ENCODE measurements around the gene D2HGDH. TPM values are rescaled to one million over a fixed set of nuclear protein-coding genes. Genes with fewer than 3 reads are reported as not detected.

D2HGDH gene
- total and polyA plus RNA-seq, 10 of the 15 experiments (the other 5 are each of a cell fraction or from before 2014, with no cell fraction given) = 0.52 to 32.1 (median 11.0) TPM

GRCh38 chr2:241815477-241816430, 81.3 kb downstream of the D2HGDH start (continued):
- TF ChIP-seq SREBF2 (IDR thresholded peaks at IDR 0.05; ENCODE audit: low read length) = no peak
- TF ChIP-seq NFYB (IDR thresholded peaks at IDR 0.05; ENCODE audit: insufficient read depth, low read depth, low read length) = no peak
- no peak for TF ChIP-seq FOXK2 (IDR thresholded peaks at IDR 0.05)
- no peak for TF ChIP-seq TCF3 (IDR thresholded peaks at IDR 0.05; ENCODE audit: borderline replicate concordance, insufficient read depth, low read depth, low read length)
- no peak for TF ChIP-seq PAX8 (IDR thresholded peaks at IDR 0.05)
- TF ChIP-seq CBX3 (IDR thresholded peaks at IDR 0.05; ENCODE audit: borderline replicate concordance, low read depth) = no peak
- TF ChIP-seq NKRF (conservative IDR thresholded peaks at IDR 0.05) = no peak
- no peak for TF ChIP-seq MYB (IDR thresholded peaks at IDR 0.05; ENCODE audit: borderline replicate concordance, low read depth, low read length)
- TF ChIP-seq EZH2 (IDR thresholded peaks at IDR 0.05; ENCODE audit: borderline replicate concordance, control insufficient read depth, low read depth, low read length) = no peak
- no peak for TF ChIP-seq CREM (IDR thresholded peaks at IDR 0.05; ENCODE audit: low read depth)
- TF ChIP-seq BACH1 (IDR thresholded peaks at IDR 0.05; ENCODE audit: borderline replicate concordance) = no peak
- no peak for TF ChIP-seq STAT3 (IDR thresholded peaks at IDR 0.05; ENCODE audit: low read depth, low read length)
- TF ChIP-seq IKZF2 (IDR thresholded peaks at IDR 0.05) = no peak
